Keratinocyte (primary cell): Measurements from ENCODE around the gene RDH13.

Source experiments
- EZH2 ChIP-seq: IDR thresholded peaks from one replicate; pipeline ENCODE4 v1.6.1; 2012; ENCODE audit warnings: inconsistent platforms, mild to moderate bottlenecking, low read length, moderate library complexity
- TF ChIP-seq, protein P1 (sequence below), 3 experiments: IDR thresholded peaks in 1 of 3; conservative IDR thresholded peaks in 1 of 3; optimal IDR thresholded peaks in 1 of 3; 2 replicates in 2 of 3; 3 replicates in 1 of 3; pipeline versions ENCODE3 to v1.5.1; 2011; ENCODE audit warnings: low read length in 3 of 3, mild to moderate bottlenecking in 3 of 3, moderate library complexity in 2 of 3, control low read depth in 1 of 3, inconsistent platforms in 1 of 3; ENCODE audit not compliant: insufficient read depth in 2 of 3; ENCODE audit errors: extremely low read depth in 1 of 3

- TF ChIP-seq, protein P1, sequence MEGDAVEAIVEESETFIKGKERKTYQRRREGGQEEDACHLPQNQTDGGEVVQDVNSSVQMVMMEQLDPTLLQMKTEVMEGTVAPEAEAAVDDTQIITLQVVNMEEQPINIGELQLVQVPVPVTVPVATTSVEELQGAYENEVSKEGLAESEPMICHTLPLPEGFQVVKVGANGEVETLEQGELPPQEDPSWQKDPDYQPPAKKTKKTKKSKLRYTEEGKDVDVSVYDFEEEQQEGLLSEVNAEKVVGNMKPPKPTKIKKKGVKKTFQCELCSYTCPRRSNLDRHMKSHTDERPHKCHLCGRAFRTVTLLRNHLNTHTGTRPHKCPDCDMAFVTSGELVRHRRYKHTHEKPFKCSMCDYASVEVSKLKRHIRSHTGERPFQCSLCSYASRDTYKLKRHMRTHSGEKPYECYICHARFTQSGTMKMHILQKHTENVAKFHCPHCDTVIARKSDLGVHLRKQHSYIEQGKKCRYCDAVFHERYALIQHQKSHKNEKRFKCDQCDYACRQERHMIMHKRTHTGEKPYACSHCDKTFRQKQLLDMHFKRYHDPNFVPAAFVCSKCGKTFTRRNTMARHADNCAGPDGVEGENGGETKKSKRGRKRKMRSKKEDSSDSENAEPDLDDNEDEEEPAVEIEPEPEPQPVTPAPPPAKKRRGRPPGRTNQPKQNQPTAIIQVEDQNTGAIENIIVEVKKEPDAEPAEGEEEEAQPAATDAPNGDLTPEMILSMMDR (optimal IDR thresholded peaks at IDR 0.05 in 1 of 3, IDR thresholded peaks at IDR 0.05 in 1 of 3, conservative IDR thresholded peaks at IDR 0.05 in 1 of 3; ENCODE audit: extremely low read depth in 1 of 3, insufficient read depth in 2 of 3, low read length in 3 of 3) = no peak
- TF ChIP-seq EZH2 = no peak
Observed at GRCh38 chr19:55071913-55072312, 9.0 kb upstream of the RDH13 start.
